ENCODE measurements around the gene TPBG. TPM values are rescaled to one million over a fixed set of nuclear protein-coding genes. Genes with fewer than 3 reads are reported as not detected.

TPBG gene
- total and polyA plus RNA-seq, 2 of the 4 experiments (the other 2 are of a cell fraction), result 19.7 to 71.7 TPM

Other genes with a start within 250 kb of the TPBG start
- gene IBTK, start 116.1 kb upstream of the TPBG start, total RNA-seq (2012; rRNA removed), result 45.0 and 60.5 TPM in 2 replicates
- 6.8 and 9.7 TPM in 2 replicates for gene IBTK, start 116.1 kb upstream of the TPBG start, polyA plus RNA-seq (2012; rRNA removed)